ENCODE results near the gene CUEDC1.
"Not testable (repeated sequence)": the region's sequence is repeated elsewhere in the genome, so short reads cannot be mapped to it uniquely, and the experiment has no call there.

Gene CUEDC1

DNA sequence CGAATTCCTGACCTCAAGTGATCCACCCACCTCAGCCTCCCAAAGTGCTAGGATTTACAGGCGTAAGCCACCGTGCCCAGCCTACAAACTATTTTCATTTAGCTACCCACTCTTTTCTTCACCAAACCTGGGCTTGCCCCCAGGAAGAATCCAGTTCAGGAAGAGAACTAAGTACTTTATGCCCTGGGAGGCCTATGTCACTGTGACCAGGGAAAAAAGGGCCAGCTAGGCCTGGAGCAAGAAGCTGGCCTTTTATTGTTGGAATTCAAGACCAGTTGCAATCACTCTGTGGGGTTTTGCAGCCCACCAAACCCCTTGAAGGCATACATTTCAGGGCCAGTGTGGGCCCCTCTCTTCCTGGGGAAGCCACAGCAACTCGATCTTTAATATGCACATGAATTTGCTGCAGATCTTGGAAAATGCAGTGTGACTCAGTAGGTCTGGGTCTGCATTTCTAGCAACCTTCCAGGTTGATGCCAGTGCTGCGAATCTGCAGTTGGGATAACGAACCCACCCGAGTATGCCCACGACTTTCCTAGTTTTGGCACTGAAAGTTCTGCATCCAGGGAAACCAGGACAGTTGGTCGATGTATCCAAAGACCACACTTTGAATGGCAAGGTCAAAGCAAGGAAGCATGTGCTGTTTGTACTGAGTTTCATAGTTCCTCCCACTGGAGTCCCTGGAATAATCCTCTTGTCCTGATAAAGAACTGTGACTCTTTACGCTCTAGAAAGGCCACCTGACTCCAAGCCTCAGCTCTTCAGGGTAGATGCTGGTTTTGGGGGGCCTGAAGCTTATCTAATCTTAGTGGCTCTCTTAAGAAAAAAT lies 98.2 kb downstream of the CUEDC1 start:
- no peak for DNase-seq

DNA sequence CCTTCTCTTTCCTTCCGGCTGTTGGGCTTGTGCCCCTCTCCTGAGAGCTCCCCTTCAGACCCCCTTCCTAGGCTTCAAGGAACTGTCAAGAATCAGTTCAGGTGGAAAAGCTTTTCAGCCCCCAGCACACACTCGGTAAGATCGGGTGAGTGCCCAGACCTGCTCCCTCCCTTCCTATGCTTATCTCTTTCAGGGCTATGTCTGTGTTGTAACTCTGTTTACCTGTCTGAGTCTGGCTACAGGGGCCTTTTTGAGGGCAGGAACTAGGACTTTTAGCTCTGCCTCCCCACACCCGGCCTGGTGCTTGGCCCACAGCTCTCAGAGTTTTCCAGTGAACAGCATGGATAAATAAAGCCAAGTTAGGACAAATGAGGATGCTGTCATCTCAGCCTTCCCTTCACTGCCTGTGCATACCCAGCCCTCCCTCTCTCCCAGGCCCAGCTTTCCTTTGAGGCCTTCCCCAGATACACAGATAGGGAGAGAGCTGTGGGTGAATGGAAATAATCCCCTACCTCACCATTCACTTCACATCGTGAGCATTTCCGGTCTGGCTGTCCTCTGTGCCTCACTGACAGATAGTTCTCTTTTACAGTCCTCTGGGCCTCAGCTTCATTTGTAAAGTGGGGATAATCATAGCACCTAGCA lies 99.7 kb downstream of the CUEDC1 start:
- DNase-seq = no peak

DNA sequence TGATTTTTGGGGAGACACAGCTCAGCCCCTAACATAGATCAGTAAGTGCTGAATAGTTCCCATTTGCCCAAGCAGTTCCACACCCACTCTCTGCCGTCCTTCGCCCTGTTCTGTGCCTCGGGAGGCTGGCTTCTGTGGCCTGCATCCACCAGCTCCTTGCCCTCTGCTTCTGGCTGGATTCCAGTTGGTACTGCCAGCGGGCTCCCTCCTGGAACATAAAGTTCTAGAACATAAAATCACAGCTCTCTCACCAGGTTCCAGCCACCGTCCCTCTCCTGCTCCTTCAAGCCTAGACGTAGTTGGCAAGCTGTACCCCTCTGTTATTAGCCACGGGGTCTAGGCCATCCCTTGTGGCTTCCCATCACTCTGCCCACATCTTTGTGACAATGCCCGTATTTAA lies 101.5 kb downstream of the CUEDC1 start:
- DNase-seq = no peak

DNA sequence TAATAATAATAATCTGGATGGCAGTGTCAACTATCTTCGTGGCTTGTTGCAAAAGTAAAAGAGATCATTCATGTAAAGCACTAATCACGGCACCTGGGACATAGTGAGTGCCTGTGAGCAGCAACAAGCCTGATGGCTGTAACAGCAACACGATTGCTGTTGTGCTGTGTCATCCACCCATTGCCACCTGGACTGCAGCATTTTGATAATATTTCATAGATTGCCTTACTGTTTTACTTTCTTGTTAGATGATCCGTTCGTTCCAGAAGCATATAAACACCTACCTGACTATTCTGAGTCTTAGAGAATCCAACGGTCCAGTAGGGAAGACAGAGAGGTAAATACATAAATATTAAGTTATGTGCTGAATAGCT lies 102.3 kb downstream of the CUEDC1 start:
- no peak for DNase-seq

DNA sequence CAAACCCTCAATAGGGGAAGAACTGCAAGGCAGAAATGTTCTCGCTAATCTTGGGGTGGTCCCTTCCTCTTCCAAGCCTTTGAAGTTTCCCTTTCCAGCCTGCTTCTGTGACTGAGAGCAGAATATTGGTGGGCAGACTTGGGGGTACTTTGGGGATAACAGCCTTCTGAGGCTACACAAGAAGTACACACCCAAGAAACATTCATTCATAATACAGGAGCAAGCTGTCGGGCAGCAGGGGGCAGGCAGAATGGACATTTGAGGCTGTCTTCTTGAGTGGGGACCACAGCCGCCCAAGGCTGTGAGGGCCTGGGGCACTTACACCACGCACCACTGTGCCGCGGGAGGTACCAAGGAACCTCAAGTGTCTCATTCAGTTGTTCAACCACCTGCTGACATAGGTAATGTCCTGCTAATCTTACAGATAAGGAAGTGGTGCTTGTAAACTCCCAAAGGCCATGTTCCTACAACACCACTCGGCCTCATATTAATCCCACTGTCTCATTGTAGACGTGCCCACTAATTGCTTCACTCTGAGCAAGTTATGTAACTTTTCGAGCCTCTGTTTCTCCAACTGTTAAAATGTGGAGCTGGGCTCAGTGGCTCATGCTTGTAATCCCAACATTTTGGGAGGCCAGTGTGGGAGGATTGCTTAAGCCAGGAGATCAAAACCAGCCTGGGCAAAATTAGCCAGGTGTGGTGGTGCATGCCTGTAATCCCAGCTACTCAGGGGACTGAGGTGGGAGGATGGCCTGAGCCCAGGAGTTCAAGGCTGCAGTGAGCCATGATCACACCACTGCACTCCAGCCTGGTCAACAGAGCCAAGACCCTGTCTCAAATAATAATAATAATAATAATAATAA lies 102.9 kb downstream of the CUEDC1 start:
- no peak for DNase-seq

DNA sequence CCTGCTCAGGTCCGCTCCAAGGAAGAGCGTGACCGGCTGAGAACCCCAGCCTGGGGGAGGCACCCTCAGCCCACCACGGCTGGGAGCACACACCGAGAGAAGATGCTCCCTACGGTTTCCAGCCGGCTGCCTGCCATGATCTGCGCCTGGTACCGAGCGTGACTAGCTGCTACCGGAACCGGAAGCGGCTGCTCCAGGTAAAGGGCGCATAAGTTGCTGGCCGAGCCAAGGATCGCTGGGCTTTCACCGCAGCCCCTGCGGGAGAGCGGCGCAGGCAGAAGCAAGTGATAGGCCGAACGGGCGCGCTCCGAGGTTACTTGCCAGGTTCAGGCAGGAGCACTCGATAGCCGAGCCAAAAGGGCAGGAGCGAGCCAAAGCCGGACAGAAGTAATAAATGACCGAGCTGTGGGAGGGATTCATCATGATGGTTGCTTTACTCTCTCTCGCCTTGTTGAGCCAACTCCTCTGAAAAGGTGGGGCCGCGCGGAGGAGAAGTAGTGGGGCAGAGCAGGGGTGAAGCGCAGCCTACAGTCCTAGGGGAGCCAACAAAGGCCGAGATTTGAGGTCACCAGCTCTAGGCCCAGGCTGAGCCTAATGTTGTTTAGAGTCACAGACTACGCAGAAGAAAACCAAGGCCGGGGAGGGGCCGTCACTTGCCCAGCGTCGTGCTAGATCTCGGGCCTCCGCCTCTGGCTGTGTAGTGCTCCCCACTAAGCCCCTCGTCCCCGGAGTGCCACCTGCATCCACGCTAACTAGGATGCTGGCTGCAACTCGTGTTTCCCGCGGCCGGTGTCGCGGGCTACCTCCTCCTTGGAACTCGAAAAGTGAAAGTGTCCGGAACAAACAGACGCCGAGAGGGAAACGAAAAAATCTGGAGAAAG lies 105.1 kb downstream of the CUEDC1 start, which contains the start of gene MRPS23:
MRPS23 (minus strand) TSS at position 171 of the 881 bp plus-strand sequence; CDS start at position 137, 34 bp downstream.
- peak; percentile 94 for DNase-seq

DNA sequence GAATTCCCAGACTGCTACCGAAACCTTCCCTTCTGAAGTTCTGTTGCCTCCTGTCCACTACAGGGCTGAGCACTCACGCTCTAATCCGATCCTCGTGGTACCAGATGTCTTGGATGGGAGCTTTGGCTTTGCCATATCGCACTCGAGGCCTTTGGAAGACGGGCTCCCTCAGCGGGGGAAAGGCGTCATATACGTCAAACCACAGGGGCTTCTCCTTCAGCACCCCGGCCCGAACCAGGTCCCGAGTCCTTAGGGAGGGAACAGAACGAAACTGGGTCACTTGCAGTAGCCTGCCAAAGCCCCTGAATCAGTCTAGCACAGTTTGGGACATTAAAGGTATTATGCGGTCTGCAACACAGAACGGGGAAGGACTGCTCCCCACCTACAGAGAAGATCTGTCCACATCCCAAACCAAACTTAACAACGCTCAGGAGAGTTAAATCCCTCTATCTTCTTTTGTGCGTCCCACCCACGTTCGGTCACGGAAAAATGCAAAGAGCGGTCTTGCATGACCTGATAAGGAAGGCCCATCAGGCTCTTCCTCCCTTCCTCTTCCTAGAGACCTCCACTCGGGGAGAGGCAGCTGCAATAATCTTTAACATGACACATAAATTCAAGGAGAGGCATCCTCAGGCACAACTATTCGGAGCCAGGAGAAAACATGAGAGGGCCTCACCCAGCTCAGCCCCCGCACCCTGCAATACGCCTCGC lies 105.9 kb downstream of the CUEDC1 start:
- no peak for DNase-seq

DNA sequence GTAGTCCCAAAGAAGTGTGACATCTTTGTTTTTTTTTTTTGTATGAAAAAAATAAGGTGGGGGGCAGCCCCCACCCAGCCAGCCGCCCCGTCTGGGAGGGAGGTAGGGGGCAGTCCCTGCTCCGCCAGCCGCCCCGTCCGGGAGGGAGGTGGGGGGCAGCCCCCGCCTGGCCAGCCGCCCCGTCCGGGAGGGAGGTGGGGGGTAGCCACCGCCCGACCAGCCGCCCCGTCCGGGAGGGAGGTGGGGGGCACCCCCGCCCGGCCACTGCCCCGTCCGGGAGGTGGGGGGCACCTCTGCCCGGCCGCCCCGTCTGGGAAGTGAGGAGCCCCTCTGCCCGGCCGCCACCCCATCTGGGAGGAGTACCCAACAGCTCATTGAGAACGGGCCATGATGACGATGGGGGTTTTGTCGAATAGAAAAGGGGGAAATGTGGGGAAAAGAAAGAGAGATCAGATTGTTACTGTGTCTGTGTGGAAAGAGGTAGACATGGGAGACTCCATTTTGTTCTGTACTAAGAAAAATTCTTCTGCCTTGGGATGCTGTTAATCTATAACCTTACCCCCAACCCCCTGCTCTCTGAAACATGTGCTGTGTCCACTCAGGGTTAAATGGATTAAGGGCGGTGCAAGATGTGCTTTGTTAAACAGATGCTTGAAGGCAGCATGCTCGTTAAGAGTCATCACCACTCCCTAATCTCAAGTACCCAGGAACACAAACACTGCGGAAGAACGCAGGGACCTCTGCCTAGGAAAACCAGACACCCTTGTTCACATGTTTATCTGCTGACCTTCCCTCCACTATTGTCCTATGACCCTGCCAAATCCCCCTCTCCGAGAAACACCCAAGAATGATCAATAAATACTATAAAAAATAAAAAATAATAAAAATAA lies 108.9 kb downstream of the CUEDC1 start:
- DNase-seq = not testable (repeated sequence)

DNA sequence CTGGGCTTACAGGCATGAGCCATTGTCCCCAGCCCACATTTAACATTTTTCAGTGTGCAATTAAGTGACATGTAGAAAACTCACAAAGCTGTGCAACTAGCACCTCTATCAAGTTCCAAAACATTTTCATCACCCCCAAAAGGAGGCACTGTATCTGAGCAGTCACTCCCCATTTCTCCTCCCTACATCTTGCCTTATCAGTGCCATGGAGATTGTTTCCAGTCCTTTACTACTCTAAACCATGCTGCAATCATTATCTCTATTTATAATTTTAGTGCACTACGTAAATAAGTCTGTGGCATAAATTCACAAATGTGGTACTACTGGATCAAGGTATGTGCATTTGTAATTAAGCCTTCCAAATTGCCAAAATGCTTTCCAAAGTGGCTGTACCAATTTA lies 112.9 kb downstream of the CUEDC1 start:
- DNase-seq = no peak

DNA sequence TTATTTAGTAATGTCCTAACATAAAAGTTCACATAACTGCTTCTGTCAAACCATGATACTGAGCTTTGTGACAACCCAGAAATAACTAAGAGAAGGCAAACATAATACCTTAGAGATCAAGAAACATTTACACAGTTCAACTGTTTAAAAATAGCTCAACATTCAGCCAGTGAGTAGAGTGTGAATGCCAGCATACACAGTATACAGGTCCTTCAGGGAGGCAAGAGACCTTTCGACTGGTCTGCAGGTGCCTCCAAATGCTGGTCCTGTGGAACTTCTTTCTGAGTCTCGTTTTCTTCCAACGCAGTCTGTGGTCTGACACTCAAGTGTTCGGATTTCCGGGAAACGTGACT lies 115.7 kb downstream of the CUEDC1 start:
- DNase-seq = no peak

DNA sequence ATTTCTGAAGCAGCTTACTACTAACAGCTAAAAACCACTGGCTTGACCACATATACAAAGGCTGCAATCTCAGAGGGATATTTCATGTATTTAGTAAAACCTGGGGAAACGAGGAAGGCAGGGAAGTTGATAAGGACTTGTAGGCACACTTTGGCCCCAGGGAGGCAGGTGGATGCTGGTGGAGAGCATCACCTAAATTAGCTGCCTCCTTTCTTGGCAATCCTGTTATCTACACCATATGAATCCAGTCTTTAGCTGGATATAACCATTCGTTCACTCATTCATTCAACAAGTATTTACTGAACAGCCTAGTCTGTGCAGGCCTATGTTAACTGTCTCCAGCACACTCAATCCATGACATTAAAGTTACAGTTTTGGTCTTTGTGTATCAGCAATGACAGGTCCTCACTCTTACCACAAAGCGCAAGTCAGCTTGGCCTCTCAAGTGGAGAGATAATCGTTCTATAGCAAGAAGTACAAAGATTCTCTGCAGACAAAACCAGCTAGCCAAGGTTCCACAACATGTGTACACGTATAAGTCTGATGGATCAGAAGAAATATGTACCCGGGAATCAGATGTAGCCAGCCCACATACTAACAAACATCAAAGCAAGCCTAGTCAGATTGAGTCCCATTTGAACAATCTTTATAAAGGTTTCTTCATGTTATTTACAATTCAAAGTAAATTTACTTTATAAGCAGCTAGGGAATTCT lies 116.2 kb downstream of the CUEDC1 start:
- DNase-seq = no peak

DNA sequence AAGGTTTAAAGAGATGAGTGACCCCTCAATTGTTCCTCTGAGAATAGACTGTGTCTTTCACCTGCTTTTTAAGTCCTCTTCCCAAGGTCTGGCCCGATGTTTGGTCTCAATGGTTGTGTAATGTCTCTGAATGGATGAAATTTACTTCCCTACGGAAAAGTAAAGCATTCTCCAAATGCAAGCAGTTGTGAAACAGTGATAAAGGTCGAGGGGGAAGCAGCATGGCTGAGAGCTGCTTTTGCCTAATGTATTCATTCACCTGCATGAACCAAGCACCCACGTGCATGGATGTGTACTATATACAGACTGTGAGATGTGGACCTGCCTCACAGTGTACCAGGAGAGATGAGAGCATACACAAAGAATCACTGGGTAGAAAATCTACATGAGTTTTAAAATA lies 116.8 kb downstream of the CUEDC1 start:
- no peak for DNase-seq

DNA sequence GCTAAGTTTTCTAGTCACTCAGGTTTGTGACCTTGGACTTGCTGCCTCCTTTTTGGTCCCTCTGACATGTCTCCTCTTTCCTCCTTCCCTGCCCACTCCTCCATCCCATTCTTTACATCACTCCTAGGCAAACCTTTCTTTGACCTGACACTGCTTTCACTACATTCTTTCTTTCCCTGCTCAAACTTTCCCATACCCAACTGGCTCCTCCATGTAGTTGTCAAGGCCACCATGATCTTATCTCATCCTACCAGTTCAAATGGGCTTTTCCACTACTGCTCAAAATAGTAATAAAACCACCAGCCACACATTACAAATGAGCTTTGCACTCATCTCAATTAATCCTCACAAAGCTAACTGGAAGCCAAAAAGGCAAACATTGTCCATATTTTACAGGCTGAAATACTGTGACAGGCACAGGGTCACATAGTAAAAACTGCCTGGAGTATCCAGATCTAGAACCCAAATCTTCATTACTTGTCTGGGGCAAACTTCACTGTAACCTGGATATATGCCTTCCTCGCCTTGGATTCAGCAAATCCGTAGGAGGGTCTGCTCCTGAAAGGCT lies 119.8 kb downstream of the CUEDC1 start:
- no peak for DNase-seq

DNA sequence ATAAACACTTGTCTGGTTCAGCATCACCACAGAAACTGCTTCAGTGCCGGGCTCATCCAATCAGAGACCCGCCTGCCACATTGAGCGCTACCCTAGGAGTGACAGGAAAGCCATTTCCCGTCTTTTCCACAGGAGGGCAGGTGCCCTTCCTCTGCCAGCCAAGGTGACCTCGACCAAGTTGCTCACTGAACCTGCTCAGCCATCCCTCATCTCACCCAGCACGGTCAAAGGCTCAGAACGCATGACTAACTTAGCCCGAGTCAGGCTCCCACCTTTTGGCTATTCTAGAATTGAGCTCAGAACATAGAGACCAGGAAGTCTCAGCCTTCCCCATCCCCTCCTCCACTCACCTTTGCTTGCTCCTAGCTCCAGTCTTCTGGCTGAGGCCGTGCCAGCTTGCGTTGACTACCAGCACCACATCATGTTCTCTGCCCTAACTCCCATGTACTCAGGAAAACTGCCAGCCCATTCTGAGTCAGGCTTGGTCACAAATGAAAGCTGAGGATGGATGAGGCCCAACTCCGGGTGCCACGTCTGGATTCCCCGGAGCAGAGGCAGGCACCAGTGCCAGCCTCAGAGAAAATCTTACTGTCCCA lies 121.0 kb downstream of the CUEDC1 start:
- DNase-seq = no peak

DNA sequence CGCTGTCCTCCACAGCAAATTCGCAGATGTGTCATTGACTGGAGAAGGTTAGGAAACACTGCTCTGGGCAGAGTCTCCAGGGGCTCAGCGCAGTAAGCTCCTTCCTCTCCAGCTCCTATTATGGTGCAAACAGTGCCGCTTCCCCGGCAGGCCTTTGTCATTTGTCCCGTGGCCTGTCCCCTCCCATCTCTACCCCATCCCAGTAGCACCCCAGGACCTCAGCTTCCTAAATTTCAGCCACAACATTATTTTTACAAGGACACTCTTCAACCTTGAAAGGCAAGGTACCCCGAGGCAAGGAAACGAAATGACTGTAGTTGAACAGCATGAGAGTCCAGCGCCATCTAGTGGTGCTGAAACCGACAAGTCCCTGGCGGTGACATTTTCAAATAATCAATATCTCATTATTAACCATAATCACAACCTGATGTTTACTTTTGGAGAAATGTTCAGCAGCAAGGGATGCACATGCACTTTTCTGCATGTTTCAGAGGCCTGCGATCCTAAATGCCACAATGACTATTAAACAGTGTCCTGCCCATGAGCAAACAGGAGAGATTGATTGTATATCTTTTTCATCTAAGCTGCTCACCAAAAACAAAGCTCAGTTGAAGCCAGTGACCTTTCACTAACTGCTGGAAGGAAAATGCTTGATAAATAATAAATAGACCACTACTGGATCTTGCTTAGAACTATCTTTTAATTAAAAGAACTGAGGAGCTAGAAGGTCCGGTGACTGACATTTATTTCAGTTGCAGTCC lies 121.9 kb downstream of the CUEDC1 start:
- DNase-seq = peak; percentile 69

DNA sequence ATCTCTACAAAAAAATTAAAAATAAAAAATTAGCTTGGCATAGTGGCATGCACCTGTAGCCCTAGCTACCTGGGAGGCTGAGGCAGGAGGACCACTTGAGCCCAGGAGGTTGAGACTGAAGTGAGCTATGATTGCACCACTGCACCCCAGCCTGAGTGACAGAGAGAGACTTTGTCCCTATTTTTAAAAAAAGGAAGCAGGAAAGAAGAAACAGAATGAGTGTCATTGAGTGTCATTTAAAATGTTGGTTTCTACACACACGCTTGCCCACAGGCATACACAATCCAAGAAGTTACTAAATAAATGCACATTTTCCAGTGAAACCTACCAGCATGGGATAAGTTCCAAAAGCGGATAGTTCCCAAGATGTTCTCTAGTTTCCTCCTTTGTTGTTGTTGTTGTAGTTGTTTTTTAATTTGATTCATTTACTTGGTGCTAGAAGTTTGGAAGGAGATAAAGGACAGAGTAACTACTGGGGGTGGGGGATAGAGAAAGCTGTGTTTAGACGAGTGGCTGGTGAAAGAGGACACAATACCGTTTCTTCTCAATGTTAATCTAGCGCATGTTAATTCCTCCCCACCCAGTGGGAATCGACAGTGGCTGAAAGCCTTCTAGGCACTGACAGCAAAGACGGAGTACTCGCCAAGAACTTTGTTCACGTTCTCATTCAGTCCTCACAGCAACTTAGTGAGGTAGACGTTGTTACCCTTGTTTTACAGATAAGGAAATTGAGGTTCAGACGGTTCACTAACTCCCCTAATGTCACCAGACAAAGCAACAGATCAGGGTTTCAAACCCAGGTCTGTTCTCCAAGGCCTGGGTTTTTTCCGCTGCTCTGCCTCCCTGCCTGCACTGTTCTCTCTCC lies 122.7 kb downstream of the CUEDC1 start:
- no peak for DNase-seq

DNA sequence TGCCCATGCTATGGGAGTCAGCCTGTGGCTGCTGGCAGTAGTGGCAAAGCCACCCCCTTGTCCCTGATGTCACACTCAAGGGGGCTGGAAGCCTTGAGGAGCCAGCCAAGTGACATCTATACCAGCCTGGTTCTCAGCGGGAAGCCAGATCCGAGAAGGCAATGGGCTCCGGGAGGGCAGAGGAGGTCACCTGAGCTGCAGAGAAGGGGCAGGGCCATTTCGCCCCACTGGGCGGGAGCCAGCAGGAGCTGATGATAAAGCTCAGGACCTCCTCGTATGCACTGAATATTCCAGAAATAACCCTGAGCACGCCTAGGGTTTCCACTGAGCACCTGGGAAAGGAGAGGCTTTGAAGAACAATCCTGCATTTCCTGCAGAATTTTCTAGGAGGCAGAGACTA lies 124.3 kb downstream of the CUEDC1 start:
- no peak for DNase-seq
